NCI-H345 (cell line): ENCODE data around the gene DNAH7.
"Not testable (repeated sequence)": the region's sequence is repeated elsewhere in the genome, so short reads cannot be mapped to it uniquely, and the experiment has no call there.

Source experiments
- DNase-seq: peaks from one replicate; lab custom pipeline; 2025; lab: John Stamatoyannopoulos, UW

The DNAH7 gene

DNA sequence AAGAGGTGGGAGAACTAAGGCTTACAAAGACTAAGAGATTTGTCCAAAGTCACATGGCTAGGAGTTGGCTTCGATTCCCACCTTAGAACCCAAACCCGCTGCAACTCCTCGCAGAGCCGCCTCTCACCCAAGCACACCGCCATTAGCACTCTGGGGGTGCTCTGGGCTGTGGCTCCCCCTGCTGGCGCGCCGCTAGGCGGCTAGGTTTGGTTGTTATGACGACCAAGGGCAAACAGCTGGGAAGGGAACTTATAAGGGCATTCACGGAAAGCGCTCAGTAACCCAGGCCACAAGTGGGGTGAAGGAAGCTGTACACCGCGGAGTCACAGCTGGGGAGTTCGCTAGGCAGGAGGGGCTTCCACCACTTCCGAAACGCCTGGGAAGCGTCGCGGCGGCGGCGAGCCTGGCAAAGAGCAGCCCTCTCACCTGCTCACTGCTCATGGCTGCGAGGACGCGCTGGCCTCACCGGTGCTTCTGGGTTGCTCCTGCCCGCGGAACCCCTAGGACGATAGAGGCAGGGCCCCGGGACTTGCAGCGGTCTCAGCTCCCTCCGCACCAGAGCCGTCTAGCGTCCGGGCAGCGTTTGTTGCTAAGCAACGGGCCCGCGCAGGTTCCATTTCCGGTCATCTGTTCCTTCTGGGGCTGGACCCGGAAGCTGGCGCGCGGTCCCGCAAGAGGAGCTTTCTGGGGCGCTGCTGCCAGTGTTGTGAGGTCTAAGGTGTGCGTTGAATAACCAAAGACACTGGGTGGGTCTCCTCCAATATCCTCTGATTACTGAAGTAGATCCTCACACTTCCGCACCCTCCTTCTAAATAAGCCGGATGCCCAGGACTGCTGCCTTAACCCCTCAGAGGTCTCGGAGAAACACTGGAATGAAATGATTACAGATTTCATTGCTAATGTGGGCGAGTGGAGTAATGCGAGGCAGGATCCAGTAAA lies at the start of gene DNAH7:
DNAH7 (minus strand) TSS at position 567 of the 939 bp plus-strand sequence; CDS start at position 441, 126 bp downstream.
- peak; percentile 88 for DNase-seq

- no peak for DNase-seq
Observed at GRCh38 chr2:196117214-196117705, 48.6 kb upstream of the DNAH7 start.

DNA sequence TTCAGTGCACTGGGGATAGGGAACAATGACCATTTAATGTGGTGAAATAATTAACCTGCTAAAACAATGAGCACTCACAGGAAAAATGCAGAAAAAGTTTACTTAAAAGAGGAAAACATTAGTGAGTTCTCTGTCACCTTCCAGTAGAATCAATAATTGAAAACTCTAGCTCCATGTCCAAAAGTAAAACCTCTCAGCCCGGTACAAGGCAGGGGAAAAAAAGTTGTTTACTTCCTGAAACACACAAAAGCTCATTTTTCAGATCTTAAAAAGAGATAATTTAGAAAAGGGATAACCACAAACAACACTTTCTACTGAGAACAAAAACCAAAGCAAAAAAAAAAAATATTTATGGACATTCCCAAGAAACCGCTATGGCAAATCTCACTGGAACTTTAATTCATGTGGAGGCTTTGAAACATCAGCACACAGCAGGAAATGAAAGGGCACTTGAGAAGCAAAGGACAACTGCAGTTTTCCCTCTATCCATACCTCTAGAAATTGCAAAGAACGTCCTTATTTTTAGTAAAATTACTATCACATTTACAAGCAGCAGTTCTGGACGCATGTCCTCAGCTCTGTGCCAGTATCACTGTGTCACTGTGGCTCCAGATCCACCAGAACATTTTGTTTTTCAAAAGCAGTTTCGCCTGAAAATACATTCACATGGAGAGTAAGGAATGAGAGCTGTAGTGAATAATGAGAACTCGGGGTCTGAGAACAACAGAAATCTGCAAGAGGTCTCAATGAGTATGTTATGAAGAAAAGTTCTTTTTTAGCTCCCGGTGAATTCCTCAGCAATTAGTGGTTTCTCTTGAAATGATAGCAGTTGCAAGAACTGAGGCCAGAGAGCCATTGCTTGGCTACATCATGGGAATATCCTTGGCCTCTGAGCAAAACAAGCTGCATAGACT lies 44.7 kb upstream of the DNAH7 start:
- no peak for DNase-seq

DNA sequence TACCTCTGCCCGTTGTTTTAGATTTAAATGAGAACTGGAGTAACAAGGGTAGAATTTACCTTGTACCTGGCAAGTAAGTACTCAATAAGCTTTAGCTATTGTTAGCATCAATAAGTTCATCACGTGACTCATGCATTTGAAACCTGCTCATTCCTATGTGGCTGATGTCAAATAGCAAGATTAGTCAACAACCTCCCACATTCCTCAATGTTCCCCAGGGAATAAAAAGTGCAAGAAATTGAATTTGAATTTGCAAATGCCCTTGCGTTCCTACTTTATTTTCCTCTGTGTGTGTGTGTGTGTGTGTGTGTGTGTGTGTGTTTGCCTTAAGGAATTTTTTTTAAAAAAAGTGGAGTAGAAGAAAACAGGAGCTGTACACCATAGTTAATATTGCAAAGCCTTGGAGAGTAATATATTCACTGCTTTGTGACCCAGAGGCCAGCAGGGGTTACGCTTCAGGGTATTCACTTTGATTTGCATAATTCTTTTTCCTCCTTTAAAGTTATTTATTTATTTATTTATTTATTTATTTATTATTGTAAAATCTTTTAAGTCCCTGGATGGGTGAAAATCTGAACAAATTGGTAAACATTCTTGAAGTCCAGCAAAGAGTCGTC lies 43.9 kb upstream of the DNAH7 start:
- DNase-seq, result no peak

- DNase-seq, result no peak
Observed at GRCh38 chr2:196108604-196109003, 40.0 kb upstream of the DNAH7 start.

- DNase-seq, result no peak
Observed at GRCh38 chr2:196105951-196106350, 37.3 kb upstream of the DNAH7 start.

DNA sequence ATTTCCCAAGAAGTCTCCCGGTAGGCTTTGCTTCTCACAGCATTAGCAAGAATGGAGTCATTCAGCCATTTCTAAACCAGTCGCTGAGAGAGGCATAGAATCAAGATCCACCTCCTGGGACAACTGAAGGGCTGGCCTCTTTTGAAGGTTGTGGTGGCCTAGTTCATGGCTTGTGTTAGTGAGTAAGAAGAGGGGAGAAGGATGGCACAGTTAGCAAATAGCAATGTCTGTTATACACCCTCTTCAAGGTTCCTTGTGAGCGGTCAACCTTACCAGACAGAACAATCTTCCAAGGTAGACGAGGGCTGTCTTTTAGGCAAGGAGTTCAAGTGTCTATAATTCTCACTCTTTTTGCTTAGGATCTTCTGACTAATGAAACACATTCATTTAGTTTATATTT lies 35.4 kb upstream of the DNAH7 start:
- DNase-seq, result no peak

DNA sequence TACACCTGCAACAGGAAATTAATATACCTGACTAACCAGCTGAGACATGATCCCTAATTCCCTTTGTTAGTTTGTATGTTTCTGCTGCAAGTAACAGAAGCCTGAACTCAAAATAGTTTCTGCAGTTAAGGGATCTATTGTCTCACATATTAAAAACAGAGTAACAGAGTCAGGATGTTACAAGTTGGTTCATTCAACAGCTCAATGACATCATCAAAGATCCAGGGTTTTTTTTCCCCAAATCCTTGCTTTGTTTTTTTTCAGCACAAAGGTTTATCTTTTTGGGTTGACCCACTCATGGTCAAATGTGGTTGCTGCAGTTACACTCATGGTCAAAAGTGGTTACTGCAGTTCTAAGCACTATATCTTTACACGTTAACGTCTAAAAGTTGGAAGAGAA lies 35.0 kb upstream of the DNAH7 start:
- no peak for DNase-seq

DNA sequence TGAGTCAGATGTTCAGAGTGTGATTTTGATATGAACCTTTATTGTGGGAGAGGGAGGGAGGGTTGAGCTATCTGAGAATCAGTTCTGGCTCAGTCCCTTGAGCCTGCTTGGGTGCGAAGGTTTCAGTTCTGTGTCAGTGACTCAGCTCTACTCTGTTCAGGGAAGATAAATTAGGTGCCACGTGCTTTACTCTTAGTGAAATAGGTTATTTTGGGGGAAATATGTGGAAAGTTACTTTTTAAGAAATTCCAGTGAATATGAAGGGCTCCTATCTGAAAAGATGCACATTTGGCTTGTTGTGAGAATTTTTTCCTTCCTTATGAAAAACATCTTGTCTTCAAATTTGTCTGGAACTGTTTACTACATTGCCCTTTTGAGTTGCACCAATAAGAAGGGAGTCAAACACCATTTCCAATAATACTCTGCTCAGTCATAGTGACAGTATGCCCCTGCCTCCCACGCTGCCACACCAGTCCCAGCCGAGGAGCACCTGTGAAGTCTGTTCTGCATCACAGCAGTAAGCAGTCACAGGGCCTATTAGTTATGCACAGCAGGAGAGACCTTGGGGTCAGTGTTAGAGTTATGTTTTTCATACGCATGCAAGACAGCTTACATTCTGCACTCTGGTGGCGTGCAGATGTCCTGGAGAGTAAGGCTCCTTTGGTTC lies 32.8 kb upstream of the DNAH7 start:
- DNase-seq, result no peak

DNA sequence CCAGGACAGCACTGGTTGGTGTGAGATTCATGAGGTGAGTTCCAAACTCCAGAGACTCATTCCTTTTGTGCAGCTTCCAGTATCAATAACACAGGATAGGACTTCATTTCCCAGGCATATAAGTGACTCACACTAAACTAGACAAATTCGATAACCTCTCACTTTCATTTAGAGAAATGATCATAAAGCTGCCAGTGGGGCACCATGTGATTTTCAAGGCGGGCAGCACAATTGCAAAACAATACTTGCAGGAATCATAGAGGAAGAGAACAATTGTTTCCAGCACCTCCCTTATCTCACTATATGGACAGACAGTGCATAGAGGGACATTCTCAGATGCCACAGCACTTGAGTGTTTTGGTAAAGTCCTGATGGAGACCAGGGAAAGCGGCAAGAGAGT lies 31.3 kb upstream of the DNAH7 start:
- no peak for DNase-seq

DNA sequence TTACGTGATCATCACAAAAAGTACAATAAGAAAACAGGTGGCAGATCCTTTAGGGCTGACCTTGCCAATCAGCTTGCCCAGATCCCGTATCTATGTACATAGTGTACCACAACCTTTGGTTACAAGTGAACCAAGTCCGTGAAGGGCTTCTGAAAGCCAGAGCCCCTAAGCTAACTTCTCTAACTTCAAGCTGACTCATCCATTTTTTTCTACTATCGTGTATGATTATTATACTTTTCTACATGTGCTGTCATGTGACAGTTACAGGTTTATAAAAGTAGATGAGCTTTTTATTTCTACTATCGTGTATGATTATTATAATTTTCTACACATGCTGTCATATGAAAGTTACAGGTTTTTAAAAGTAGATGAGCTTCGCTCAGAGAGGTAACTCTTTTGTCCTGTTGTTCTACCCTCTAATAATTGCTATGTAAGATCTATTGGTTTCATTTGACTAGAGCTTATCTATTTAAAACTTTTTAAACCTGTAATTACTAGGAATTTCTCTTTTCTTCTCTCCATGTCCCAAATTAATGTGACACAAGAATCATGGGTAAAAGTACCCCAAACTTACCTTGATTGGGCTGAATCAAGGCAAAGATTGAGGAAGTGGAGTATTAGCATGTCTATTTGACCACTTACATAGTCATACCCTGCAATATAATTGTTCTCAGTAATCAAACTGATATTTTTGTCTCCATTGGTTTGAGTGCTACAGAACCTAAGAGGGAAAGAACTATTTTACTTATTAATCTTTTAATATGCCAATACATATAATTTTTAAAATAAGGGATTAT lies 29.4 kb upstream of the DNAH7 start:
- no peak for DNase-seq

- DNase-seq, result no peak
Observed at GRCh38 chr2:196096982-196097745, 28.5 kb upstream of the DNAH7 start.

- DNase-seq, result no peak
Observed at GRCh38 chr2:196096264-196096663, 27.6 kb upstream of the DNAH7 start.

GRCh38 chr2:196089448-196089847 lies 20.8 kb upstream of the DNAH7 start:
- not testable (repeated sequence) for DNase-seq

DNA sequence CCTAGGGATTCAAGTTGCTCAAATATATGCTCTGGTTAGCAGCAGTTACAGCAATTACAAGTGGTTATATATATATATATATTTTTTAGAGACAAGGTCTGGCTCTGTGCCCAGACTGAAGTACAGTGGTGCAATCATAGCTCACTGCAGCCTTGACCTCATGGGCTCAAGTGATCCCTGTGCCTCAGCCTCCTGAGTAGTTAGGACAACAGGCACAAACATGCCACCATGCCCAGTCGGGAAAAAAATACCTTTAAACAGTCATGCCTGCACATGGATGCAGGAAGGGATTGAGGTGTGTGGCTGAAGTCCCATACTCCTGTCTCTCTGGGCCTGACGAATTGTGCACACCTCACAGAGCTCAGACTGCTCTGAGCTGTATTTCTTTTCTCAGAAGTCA lies 19.6 kb upstream of the DNAH7 start:
- DNase-seq, result peak; percentile 42

- DNase-seq, result no peak
Observed at GRCh38 chr2:196086517-196087368, 18.1 kb upstream of the DNAH7 start.

- DNase-seq, result no peak
Observed at GRCh38 chr2:196083601-196084000, 15.0 kb upstream of the DNAH7 start.

DNA sequence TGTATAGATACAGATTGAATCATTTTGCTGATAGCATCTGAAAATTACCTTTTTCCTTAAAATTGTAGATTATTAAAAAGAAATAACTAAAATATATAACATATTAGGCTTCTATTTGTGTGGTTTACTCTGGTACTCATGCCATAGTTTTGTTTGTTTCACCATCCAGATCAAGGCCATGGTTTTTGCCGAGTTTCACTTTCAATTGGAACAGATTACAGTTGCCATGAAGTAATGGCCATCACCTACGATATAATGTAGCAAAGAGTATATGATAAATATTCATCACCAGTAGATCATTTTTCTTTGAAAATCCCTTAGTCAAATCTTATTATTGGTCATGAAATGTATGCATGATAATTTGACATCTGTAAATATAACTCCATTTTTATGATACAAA lies 11.9 kb upstream of the DNAH7 start:
- DNase-seq, result no peak

DNA sequence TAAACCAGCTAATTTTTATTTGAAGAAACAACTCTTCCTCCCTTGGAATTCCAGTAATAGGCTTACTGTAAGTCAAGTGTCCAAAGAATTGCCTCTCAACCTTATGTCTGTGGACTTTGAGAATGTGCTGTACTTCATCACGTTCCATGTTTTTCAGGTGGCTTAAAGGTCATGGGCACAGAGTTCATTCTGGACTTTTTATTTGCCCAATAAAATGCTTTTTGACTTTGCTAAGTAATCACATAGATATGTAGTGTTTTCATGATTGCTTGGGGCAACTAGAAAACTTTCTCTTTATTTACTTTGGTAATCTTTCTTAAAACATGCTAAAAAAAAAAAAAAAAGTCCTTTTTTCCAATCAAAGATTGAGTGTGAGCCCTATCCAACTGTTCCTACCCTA lies 10.4 kb upstream of the DNAH7 start:
- no peak for DNase-seq
